NCI-H748 (cell line): Measurements from ENCODE around the gene MRPS9.

Source experiments
- DNase-seq: peaks from one replicate; lab custom pipeline; 2025; ENCODE audit not compliant: unreplicated experiment; lab: John Stamatoyannopoulos, UW

MRPS9 gene

DNA sequence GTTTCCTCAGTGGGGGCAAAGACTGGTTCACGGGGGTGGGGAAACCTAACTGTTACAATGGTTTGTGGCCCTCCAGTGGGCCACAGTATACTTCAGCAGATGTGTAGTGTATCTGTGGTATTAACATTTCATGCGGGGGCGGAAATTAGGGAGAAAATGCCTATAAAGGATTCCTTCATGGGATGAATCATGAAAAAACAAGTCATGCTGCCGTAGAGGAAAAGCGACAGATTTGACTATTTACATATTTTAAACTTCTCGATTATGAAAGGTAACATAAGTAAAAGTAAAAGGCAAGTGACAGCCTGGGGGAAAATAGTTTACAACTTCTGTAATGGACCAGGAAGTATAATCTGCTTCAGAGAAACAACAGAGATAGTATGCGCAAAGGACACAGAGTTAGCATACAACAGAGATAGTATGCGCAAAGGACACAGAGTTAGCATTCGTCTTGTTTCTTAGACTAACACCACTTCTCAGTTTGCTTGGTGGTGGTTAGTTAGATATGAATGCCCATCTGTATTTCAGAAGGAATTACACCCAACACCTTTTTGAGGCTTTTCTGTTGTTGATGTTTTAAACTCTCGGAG is 41.1 kb downstream of the MRPS9 start:
- no peak for DNase-seq

DNA sequence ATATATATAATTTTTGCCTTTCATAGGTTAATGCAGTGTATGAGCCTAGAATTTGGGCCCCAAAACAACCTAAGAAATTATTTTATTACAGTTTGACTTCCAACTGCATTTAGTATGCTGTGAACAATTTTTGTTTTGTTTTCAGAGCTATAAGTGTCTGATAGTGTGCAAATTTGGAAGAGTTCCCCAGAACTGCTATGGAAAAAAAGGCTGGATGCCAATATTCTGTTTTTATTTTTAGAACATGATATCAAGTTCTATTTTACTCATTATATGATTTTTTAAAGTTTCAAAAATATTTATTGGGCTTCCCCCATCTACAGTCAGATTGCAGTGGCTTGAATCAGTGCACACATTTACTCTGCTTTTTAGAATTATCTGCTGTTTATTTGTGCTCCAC is 42.6 kb downstream of the MRPS9 start:
- DNase-seq: no peak

DNA sequence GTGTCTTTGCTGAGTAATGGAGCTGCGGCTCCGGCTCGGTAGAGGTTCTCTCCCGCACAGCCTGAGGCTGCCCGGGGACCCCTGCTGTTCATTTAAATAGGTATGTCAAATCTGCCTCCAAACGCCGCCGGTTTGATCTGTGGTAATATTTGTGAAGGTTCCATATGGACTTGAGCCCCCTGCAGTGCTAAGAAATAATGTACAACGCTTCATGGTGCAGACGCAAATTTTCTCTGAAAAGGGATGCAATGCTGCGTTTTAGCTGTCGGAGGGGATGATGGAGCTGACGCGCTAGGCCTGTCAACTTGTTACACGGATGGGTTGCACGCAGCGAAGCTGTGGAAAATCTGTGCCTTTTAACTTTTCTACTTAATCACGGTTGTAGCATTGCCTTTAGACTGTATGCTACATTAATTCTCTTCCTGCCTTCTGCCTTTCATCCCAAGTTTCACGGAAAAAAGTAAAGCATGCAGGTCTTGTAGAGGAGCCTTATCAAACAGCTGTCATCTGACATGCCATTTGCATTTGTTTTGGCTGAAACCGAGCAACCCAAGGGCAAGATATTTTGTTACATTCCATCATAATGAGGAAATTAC is 43.2 kb downstream of the MRPS9 start:
- no peak for DNase-seq

- no peak for DNase-seq
Measured at GRCh38 chr2:105082107-105082506, 44.2 kb downstream of the MRPS9 start.

- DNase-seq: no peak
Measured at GRCh38 chr2:105085525-105085924, 47.7 kb downstream of the MRPS9 start.

DNA sequence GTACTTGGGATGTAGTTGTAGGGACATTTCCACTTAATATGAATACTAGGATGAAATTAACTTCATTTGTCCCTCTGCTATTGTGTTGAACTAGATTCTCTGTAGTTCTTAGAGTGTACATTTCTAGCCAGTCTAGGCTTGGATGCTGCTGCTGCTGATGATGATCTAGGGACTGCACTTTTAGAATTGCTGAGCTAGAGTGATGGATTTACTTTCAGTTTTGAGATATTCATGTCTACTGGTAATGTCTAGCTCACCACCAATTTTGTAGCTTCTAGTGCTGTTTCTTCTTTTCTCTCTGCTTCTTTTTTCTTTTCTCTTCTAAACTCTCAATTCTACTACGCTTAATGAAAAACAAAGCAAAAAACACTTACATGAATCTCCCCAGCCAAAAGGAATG is 49.4 kb downstream of the MRPS9 start:
- DNase-seq: no peak

GRCh38 chr2:105090091-105090490 is 52.2 kb downstream of the MRPS9 start:
- DNase-seq: no peak

- DNase-seq: no peak
Measured at GRCh38 chr2:105092797-105093196, 54.9 kb downstream of the MRPS9 start.

DNA sequence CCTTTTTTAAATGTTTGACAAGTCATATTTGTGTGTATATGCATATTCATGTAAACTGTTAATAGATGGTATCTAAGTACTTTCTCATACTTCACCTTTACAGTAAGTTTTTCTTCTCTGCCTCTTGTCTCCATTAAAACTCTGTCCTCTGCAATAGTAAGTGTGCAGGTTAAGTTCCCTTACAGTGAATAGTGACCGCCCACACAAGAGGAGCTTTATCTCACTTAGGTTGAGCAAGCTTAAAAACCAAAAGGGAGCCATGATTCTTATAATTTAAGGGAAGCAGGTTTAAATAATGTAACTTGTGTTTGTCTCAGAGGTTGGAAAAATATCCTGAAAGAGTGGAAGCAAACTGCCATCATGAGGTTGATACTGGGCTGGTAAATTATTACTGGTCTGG is 61.3 kb downstream of the MRPS9 start:
- no peak for DNase-seq

DNA sequence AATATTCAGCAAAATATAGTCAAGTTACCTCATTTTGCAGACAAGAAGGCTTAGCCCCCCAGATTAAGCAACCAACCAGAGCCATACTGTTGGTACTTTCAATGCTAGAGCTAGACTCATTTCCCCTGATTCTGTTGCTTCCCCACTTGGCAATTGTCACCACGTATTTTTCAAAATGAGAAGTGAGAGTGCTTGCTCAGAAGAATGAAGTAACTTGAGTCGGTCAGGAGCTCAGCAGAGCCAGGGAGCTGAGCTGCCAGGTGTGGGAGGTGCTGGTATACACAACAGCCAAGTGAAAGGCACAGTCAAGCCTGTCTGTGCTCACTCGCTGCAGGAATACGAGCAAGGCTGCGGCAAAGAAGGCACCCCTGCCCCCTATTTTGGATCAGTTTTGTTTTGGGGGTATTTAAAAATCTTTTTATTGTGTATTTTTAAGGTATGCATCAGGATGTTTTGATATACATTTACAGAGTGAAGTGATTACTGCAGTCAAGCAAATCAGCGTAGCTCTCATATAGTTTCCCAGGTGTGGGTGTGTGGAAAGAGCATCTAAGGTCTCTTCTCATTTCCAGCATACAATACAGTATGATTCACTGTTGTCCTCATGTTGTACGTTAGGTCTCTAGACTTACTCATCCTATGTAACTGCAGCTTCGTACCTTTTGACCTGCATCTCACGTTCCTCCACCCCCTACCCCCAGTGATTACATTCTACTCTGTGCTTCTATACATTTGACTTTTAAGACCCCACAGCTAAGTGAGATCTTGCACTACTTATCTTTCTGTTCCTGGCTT is 62.4 kb downstream of the MRPS9 start:
- DNase-seq: no peak

GRCh38 chr2:105102001-105102400 is 64.1 kb downstream of the MRPS9 start:
- no peak for DNase-seq

DNA sequence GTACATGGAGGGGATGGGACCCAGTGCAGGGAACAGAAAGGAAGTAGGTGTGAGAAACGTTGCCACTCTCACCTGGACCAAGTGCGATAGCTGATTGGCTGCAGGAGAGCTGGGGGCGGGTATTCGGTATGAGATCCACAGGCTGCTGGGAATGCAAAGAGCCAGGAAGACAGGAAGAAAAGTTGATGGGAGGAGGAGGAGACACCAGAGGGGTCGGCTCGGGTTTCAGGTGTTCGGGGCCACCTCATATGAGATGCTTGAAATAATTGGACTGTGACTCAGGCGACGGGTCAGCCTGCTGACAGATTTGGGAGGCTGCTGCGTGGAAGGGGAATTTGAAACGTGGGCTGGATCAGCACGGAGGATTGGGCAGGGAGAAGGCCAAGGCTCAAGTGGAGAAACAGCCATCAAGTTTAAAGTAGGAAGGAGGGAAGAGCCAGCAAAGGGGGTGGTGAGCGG is 65.1 kb downstream of the MRPS9 start:
- peak; percentile 6 for DNase-seq

GRCh38 chr2:105103481-105103880 is 65.6 kb downstream of the MRPS9 start:
- DNase-seq: no peak

GRCh38 chr2:105104208-105104731 is 66.4 kb downstream of the MRPS9 start:
- no peak for DNase-seq

DNA sequence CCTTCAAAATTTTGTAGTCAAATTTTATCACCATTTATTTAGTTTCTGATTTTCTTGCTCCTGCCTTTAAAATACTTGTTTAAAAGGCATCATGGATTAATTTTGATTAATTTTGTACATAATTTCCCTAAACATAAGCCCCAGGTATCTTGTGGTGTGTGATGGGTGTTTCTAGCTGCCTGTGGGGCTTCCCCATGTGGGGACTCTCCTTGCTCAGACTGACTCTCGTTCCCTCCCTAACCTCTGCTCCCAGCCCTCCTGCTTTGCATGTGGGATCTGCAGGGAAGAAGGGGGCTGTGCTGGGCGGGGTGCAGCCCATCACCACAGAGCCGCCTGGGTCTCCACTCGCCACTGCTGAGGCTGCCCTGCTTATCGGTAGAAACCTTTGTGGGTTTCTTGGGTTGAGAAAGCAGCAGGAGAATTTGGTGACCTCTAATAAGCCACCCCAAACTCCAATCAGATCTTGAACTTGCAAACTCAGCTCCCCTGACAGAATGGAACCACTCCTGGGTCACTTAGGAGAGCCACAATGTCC is 72.5 kb downstream of the MRPS9 start:
- DNase-seq: no peak

GRCh38 chr2:105111365-105112150 is 73.7 kb downstream of the MRPS9 start:
- no peak for DNase-seq

- no peak for DNase-seq
Measured at GRCh38 chr2:105112345-105112744, 74.5 kb downstream of the MRPS9 start.

- DNase-seq: no peak
Measured at GRCh38 chr2:105113616-105114291, 75.9 kb downstream of the MRPS9 start.

- DNase-seq: peak; percentile 45
Measured at GRCh38 chr2:105114551-105114950, 76.7 kb downstream of the MRPS9 start.

DNA sequence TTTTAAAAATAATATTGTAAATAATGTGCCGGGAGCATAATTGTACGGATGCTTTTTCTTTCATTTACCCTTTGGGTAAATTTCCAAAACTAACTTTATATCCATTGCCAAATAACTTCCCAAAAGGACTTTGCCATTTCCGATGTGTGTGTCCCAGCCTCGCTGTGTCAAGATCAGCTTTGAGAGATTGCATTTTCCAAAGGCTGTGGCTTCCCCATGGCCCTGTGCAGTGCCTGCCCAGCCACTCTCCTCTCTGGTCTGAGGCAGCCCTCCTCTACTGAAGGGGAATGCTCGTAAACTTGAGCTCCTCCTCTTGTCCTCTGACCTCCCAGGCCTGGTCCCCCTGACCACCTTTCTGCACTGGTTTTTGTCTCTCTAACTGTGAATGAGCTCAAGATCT is 78.5 kb downstream of the MRPS9 start:
- no peak for DNase-seq
